HTERT RPE-1 (cell line): ENCODE data around the gene ASCC3.

Source experiments
- in situ Hi-C: fragments of 300-500 bp; cut with MboI; formaldehyde crosslinking; loops from 4 replicates; pipeline ENCODE4 v1.14.3; 2020; ENCODE audit warnings: low sequenced_read_pairs

The ASCC3 gene

DNA sequence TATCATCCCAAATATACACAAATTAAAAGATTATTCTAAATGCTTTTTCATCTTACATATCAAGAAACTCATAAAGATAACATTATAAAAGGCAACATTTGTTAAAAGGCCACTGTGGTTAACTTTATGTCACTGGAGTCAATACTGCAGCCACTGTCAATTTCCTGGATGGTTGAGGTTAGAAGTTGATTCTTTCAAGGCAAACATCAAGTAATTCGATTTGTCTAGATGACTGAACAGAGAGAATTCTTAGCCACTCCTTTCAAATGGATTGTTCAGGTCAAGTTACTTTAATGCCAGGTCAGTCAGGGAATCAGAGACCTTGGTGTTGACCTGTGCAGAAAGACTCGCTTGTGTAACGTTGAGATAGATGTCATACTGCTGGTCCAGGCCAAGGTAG is 372.0 kb downstream of the ASCC3 start:
- in situ Hi-C loops: no loop called here

DNA sequence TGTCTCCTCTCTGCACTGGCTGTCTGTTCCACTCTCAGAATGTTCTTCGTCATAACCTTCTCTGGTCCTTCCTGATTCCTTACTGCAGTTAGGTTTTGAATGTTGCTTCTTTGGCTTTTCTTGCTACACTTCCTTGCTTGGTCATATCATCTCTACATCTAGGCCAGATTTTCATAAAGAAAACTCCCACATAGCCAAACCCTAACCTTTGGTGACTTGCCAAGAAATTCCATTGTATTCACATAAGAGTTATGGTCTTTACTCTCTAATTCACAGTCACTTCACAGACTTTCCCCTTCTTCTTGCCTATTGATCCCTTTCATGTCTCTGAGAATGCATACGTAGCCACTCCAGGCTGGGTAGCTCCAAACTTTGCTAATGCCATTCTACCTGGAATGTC is 374.5 kb downstream of the ASCC3 start:
- in situ Hi-C loops: no loop called here

DNA sequence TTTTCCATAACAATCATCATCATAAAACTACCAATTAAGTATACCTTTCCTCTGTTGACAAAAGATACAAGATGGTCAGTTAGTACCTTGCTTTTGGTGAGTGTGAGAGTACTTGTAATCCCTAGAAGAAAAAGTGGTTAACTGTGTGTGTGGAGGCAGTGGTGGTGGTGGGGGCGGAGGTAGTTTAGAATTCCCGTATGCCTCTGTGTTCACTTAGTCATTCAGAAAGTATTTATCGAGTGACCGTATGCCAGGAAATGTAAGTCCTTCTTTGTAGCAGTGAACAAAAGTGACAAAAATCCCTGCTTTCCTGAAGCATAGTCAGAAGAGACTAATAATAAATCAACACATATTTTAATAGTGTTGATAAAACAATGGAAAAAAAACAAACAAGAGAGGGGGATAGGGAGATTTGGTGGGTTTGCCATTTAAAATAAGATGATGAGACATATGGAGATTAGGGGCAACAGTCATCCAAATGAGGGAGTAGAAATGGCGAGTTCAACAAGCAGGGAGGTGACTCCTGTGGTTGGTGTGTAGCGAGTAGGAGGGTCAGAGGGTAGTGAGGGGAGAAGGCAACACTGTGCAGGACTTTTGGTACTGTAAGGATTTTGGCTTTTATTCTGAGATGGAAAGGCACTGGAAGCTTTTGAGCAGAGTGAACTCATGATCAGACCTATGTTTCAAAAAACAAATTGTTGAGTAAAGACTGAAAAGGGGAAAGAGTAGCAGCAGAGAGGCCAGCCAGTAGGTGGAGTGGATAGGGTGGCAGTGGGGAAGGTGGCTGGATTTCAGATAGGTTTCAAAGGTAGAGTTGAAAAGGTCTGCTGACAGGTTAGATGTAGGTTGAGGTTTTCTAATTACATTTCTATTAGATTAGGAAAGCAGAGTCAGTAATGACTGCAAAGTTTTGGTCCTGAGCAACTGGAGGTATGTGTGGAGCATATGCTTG is 376.1 kb downstream of the ASCC3 start:
- in situ Hi-C loops: no loop called here

DNA sequence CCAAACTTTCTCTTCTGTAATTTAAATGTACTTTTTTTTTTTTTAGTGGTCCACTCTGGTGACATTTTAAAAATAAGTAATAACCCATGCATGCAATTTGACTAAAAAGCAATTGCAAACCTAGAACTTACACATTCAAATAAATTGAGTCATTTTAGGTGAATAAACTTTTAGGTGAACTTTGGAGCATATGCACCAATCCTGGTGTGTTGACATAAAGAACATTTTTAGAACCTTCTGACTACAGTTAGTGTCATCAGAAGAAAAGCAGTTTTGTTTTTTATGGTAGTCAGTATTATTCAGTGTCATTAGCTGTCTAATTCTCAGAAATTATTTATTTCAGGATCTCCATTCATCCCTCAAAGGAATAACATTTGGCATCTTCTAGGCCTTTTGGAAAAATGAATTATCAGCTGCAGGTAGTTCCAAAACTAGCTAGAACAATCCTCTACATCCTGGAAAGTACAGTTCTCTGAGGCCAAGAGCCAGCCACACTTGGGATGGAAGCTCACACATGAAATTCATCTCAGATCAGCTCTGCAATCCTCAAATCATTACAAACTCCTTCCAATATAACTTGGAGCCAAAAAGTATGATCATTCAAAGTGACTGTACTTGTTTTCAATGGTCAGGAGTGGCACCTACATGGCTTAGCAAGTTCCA is 378.0 kb downstream of the ASCC3 start:
- in situ Hi-C loops: no loop called here

- in situ Hi-C loops: no loop called here
Observed at GRCh38 chr6:100493206-100493888, 387.8 kb downstream of the ASCC3 start.

DNA sequence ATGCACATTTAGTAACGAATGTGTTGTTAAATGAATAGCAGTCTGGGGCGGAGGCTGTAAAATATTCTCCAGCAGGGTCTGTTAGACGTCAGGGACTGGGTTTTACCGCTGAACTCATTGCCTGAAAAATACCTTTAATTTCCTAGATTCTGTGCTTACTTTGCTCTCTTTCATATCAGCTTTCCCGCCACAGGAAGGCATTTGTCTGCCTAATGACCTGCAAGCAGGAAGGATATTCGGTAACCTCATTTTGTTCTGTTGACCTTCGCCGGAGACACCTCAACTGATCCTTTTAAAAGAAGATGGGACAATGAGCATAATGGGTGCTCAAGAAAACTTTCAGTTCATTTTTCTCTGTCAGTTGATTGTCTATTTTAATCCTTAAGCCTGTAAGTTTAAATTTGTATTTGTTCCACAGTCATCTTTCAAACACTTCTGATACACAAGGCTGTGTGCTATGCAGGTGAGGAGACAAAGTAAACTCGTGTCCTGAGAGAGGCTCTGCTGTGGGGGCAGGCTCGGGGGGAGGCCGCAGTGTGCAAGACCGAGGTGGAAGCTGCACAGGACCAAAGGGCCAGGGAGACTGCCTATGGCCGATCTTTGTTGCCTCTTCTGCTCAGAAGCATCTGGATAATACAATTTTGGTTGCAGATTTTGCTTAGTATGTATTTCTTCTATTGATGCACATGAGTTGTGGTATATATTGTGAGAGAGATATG is 389.0 kb downstream of the ASCC3 start:
- in situ Hi-C loops: no loop called here

- in situ Hi-C loops: no loop called here
Observed at GRCh38 chr6:100490065-100490464, 391.1 kb downstream of the ASCC3 start.

GRCh38 chr6:100488244-100488643 is 392.9 kb downstream of the ASCC3 start:
- in situ Hi-C loops: no loop called here

- in situ Hi-C loops: no loop called here
Observed at GRCh38 chr6:100487638-100488037, 393.5 kb downstream of the ASCC3 start.

- in situ Hi-C loops: no loop called here
Observed at GRCh38 chr6:100485268-100485667, 395.9 kb downstream of the ASCC3 start.

DNA sequence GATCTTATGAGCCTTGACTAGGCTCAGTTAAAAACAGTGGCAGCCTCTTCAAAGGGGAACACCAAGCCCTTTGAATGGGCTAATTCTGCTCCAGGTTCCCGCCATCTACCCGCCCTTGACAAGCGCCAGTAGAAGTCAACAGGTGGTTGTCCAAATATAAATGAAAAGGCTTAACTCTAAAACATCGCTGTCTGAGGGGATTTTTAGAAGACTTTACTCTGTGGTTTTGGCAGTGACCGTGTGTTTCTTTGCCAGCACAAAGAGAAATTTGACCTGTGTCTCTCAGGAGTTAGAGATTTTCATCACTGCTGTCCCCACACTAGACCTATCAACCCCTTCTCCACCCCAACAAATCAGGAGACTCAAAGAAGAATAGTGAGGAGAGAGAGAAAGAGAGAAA is 396.7 kb downstream of the ASCC3 start:
- in situ Hi-C loops: no loop called here

GRCh38 chr6:100482698-100483097 is 398.4 kb downstream of the ASCC3 start:
- in situ Hi-C loops: no loop called here

DNA sequence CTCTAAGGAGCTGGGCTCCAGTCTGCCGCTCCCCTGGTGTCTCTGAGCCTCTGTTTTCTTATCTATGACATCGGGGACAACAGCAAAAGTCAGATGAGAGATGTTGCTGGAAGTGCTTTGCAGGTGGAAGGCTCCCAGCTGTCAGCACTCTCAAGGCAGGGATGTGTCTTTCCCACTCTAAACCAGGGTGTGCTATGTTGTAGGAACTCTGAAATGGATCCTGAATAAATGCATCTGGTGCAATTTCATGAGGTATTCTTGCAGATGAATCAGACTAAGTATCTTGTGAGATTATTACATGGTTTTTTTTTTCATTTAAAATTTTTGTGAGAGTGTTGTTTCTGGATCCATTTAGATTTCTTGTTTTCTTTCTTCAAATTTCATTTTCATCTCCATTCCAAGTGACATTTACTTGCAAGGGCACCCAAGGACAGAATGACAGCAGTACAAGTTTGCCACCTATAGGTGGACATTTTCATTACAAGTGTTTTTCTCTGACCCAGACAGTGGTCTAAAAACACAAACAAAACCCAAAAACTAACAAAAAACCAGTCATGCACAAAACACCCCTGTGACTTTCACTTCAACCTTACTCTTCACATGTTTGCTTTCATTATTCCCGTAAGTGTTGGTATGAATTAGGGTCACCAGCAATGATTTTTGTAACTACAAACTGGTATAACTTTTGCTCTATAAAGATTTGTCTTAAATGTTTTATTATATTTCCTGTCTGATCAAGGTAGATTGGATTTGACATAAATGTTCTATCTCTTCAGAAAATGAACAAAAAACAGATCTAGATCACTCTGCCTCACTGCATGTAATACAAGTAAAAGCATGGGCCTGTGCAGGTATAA is 401.7 kb downstream of the ASCC3 start:
- in situ Hi-C loops: no loop called here

DNA sequence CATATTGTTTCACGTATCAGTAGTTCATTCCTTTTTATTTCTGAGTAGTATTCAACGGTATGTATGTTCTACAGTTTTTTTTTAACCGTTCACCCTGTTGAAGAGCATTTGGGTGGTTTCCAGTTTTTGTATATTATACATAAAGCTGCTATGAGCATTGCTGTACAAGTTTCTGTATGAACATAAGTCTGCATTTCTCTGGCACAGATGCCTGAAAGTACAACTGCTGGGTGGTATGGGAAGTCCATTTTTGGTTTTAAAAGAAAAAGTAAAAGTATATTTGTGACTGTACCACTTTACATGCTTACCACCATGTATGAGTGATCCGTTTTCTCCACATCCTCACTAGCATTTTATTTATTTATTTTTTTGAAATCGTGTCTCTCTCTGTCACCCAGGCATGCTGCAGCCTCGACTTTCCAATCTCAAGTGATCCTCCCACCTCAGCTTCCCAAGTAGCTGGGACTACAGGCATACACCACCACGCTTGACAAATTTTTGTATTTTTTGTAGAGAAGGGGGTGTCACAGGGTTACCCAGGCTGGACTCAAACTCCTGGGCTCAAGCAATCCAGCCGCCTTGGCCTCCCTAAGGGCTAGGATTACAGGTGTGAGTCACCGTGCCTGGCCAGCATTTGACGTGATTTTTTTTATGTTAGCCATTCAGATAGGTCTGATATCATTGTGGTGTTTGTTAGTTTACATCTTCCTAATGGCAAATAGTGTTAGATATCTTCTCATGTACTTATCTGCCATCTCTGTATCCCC is 405.4 kb downstream of the ASCC3 start:
- in situ Hi-C loops: no loop called here

DNA sequence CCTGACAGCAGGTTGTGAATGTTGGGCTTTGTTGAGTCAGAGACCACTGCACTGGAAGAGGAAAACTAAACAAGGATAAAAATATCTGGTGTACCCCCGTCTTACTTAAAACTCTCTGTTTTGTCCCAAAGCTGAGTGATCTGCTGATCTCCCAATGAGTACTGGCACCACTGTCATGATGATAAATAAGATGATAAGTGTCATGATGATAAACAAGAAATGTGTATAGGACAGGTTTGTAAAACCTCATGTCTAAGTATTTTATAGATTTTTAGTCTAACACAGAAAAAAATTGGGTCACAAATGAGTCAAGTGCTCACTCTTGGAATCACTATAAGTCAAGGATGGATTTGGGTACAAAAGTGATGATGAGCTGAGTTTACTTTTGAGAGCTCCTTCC is 407.9 kb downstream of the ASCC3 start:
- in situ Hi-C loops: no loop called here

GRCh38 chr6:100472674-100473073 is 408.5 kb downstream of the ASCC3 start:
- in situ Hi-C loops: no loop called here

DNA sequence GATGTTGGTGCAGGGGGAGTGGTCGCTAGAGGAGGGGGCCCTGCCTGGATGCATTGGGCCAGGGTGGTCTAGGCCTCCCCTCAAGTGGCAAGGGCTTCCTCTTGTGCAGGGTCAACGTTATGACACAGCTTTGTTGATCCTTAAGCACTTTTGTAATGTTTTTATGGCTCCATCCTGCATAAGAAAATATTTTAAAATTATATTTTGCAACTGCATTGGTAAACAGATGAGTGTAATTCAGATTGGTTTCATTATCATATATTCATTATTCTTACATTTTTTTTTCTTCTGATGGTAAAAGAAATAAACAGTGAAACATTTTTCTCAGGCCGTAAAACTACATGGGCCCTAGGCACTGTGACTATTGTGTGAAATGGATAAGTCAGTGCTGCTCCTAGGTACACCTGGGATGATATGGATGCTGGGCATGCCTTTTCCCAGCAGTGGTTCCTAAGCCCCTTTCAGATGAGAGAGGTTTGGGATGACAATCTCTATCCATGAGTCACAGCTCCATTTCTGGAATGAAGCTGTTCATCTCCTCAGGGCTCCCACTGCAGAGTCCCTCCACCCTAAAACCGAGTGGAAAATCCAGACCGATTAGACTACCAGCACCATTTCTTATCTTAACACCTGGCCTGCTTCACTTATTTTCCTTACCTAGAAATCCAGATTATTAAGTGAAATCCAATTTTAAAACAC is 410.6 kb downstream of the ASCC3 start:
- in situ Hi-C loops: no loop called here

DNA sequence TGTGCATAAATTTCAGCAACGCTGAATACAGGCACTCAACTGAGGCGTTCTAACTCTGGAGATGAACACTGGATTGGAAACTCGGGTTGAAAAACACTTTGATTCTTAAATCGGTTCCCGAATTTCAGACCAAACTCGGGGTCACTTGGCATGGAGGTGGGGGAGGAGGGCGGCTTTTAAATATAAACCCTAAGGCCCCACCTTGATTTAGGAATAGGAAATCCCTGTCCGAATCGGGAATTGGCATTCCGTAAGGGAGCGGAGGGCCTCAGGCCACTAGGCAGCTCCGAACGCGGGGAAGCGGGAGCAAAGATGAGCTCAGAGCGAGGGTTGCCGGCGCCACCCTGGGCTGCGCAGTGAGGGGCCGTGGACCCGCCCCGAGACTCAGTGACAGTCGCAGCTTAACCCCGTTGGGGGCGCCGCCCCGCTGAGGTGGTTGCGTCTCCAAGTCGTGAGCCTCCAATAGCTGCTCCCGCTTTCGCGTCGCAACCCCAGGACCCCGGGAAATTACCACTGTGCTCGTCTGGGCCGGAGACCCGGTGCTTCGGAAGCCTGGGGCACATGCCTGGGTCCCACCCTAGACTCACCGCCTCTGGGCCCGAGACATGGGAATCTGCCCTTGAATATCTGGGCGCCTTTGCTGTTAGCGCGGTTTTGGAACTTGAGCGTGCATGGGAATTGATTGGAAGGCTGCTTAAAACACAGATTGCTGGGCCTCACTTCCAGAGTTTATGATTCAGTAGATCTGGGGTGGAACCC is 411.8 kb downstream of the ASCC3 start:
- in situ Hi-C loops: no loop called here
